Keratinocyte (primary cell): ENCODE measurements around the gene XK. TPM values are rescaled to one million over a fixed set of nuclear protein-coding genes. Genes with fewer than 3 reads are reported as not detected.

Source experiments
- DNase-seq: peaks from one replicate; pipeline ENCODE4 v3.0.0-alpha.2; 2011; ENCODE audit warnings: low read depth, missing footprints, low spot score
- FAIRE-seq: peaks from 2 replicates; lab custom pipeline; 2011; peaks lifted over from hg19 to GRCh38; lab: Jason Lieb, UNC
- H2AFZ ChIP-seq: 2 replicates; pipeline ENCODE4 v1.6.0; 2012; ENCODE audit warnings: low read length, control low read depth, inconsistent platforms; ENCODE audit not compliant: control insufficient read depth
- H3K27ac ChIP-seq: 2 replicates; pipeline ENCODE4 v1.5.1; 2011; ENCODE audit warnings: low read length; ENCODE audit not compliant: control insufficient read depth, insufficient read depth
- H3K27me3 ChIP-seq: 3 replicates; pipeline ENCODE4 v1.6.0; 2011; ENCODE audit warnings: low read length; ENCODE audit not compliant: control insufficient read depth, insufficient read depth; ENCODE audit errors: extremely low read depth
- H3K36me3 ChIP-seq, 2 experiments: 2 replicates in 1 of 2; 3 replicates in 1 of 2; pipeline ENCODE4 v1.5.1; 2011; ENCODE audit warnings: low read length in 2 of 2, mild to moderate bottlenecking in 1 of 2; ENCODE audit not compliant: control insufficient read depth in 2 of 2, insufficient read depth in 2 of 2; ENCODE audit errors: extremely low read depth in 1 of 2
- H3K4me1 ChIP-seq: 3 replicates; pipeline ENCODE4 v1.5.1; 2011; ENCODE audit warnings: low read length; ENCODE audit not compliant: control insufficient read depth, insufficient read depth; ENCODE audit errors: extremely low read depth
- H3K4me2 ChIP-seq: 3 replicates; pipeline ENCODE4 v1.6.0; 2011; ENCODE audit warnings: low read depth, low read length; ENCODE audit not compliant: control insufficient read depth, insufficient read depth; ENCODE audit errors: extremely low read depth
- H3K4me3 ChIP-seq, 3 experiments: fragments of 200-600 bp in 1 of 3; sonication (generic) in 1 of 3; 2 replicates in 2 of 3; 3 replicates in 1 of 3; pipeline ENCODE4 v1.5.1; 2011 to 2016; ENCODE audit warnings: low read length in 3 of 3, mild to moderate bottlenecking in 3 of 3, control low read depth in 2 of 3, inconsistent platforms in 1 of 3, low read depth in 1 of 3, mixed read lengths in 1 of 3, mixed run types in 1 of 3, moderate library complexity in 1 of 3; ENCODE audit not compliant: control insufficient read depth in 2 of 3, insufficient read depth in 2 of 3; ENCODE audit errors: extremely low read depth in 1 of 3
- H3K79me2 ChIP-seq: 2 replicates; pipeline ENCODE4 v1.6.0; 2012; ENCODE audit warnings: low read length; ENCODE audit not compliant: control insufficient read depth, insufficient read depth
- H3K9ac ChIP-seq: 3 replicates; pipeline ENCODE4 v1.6.0; 2011; ENCODE audit warnings: low read length; ENCODE audit not compliant: control insufficient read depth, insufficient read depth; ENCODE audit errors: extremely low read depth
- H3K9me1 ChIP-seq: 3 replicates; pipeline ENCODE4 v1.6.0; 2011; ENCODE audit warnings: low read length; ENCODE audit not compliant: control insufficient read depth, insufficient read depth; ENCODE audit errors: extremely low read depth
- H3K9me3 ChIP-seq: 2 replicates; pipeline ENCODE4 v1.5.1; 2012; ENCODE audit warnings: low read depth, low read length; ENCODE audit not compliant: control insufficient read depth
- H4K20me1 ChIP-seq: 3 replicates; pipeline ENCODE4 v1.6.0; 2011; ENCODE audit warnings: low read length; ENCODE audit not compliant: control insufficient read depth, insufficient read depth; ENCODE audit errors: extremely low read depth
- EZH2 ChIP-seq: IDR thresholded peaks from one replicate; pipeline ENCODE4 v1.6.1; 2012; ENCODE audit warnings: inconsistent platforms, mild to moderate bottlenecking, low read length, moderate library complexity
- dilution Hi-C: fragments of 300-500 bp; cut with MboI; formaldehyde crosslinking; loops from one replicate; pipeline ENCODE4 v1.7.0; 2020; ENCODE audit warnings: low sequenced_read_pairs; ENCODE audit not compliant: extremely low pct_ligation_motif_present
- polyA plus RNA-seq, 5 experiments: library from polyadenylated mRNA; depleted of rRNA in 3 of 5; stranded (reverse) in 3 of 5; stranded (forward) in 1 of 5; unstranded in 1 of 5; fragments of >200 nt; gene quantifications; 1 replicate in 1 of 5; 2 replicates in 3 of 5; 3 replicates in 1 of 5; pipeline versions ENCODE4 v1.2.1 to v1.2.3, GENCODE V29; 2011 to 2012; ENCODE audit warnings: missing spikeins in 2 of 5, low read depth in 1 of 5, low replicate concordance in 1 of 5
- TF ChIP-seq, protein P1 (sequence below), 3 experiments: IDR thresholded peaks in 1 of 3; conservative IDR thresholded peaks in 1 of 3; optimal IDR thresholded peaks in 1 of 3; 2 replicates in 2 of 3; 3 replicates in 1 of 3; pipeline versions ENCODE3 to v1.5.1; 2011; ENCODE audit warnings: low read length in 3 of 3, mild to moderate bottlenecking in 3 of 3, moderate library complexity in 2 of 3, control low read depth in 1 of 3, inconsistent platforms in 1 of 3; ENCODE audit not compliant: insufficient read depth in 2 of 3; ENCODE audit errors: extremely low read depth in 1 of 3

Gene XK
- polyA plus RNA-seq, 1 donor (not counting 4 experiments of a cell fraction or from before 2014, with no cell fraction given) = 0.17 TPM

DNA sequence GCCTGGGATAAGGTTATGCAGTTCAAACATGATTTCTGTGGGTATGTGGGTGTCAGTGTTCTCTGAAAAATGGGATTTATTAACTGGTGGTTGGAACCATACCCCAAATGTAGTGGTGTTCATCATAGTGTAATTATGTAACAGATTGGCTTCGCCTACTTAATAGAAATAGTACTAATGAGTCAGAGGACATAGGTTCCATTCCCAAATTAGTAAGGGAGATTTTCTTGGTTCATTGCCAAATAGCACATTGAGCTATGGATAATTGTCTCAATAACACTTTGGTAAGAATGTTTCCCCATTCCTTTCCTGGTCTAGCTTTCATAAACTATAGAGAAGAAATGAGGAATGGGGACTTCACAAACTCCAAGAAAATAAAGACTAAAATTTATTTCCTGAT is 73.8 kb downstream of the XK start:
- DNase-seq = no peak

DNA sequence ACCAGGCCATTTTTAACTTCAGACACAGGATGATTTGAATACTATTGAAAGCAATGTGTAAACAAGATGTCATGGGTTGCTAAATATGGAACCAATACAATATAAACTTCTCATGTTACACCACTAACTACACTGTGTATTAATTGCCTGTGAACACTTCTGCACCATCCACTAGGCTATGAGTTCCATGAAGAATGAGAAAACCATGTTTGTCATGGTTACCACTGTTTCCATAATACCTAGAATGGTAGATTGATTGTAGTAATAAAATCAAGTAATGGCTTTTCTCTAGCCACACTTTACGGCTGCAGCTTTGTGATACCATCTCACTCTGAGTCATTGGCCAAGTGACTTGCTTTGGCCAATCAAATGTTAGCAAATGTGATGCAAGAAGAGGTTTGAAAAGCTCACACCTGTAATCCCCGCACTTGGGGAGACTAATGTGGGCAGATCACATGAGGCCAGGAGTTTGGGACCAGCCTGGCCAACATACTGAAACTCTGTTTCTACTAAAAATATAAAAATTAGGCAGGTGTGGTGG is 74.4 kb downstream of the XK start:
- no peaks in the 10 kb centered on the region for H4K20me1 ChIP-seq
- no peak overlapping the region for H3K9ac ChIP-seq
- no peak overlapping the region for H2AFZ ChIP-seq
- H3K4me2 ChIP-seq = no peak overlapping the region
- no peaks in the 10 kb centered on the region for H3K79me2 ChIP-seq
- H3K9me3 ChIP-seq = no peaks in the 10 kb centered on the region
- no peaks in the 10 kb centered on the region for H3K36me3 ChIP-seq
- no peak overlapping the region for H3K27ac ChIP-seq
- H3K4me3 ChIP-seq = no peak overlapping the region
- peaks cover 6% of the 10 kb centered on the region for H3K4me1 ChIP-seq
- DNase-seq (no peak), FAIRE-seq (no peak)
- no peak for TF ChIP-seq EZH2
- TF ChIP-seq, protein P1, sequence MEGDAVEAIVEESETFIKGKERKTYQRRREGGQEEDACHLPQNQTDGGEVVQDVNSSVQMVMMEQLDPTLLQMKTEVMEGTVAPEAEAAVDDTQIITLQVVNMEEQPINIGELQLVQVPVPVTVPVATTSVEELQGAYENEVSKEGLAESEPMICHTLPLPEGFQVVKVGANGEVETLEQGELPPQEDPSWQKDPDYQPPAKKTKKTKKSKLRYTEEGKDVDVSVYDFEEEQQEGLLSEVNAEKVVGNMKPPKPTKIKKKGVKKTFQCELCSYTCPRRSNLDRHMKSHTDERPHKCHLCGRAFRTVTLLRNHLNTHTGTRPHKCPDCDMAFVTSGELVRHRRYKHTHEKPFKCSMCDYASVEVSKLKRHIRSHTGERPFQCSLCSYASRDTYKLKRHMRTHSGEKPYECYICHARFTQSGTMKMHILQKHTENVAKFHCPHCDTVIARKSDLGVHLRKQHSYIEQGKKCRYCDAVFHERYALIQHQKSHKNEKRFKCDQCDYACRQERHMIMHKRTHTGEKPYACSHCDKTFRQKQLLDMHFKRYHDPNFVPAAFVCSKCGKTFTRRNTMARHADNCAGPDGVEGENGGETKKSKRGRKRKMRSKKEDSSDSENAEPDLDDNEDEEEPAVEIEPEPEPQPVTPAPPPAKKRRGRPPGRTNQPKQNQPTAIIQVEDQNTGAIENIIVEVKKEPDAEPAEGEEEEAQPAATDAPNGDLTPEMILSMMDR (optimal IDR thresholded peaks at IDR 0.05 in 1 of 3, IDR thresholded peaks at IDR 0.05 in 1 of 3, conservative IDR thresholded peaks at IDR 0.05 in 1 of 3; ENCODE audit: extremely low read depth in 1 of 3, insufficient read depth in 2 of 3, low read length in 3 of 3) = no peak
- H3K27me3 ChIP-seq = no peaks in the 10 kb centered on the region
- dilution Hi-C loops = no loop called here
- no peaks in the 10 kb centered on the region for H3K9me1 ChIP-seq

More for the DNA sequence above, 73.8 kb downstream of the XK start:
- Histone ChIP-seq H3K9me1 (no peaks in the 10 kb centered on the region), H3K36me3 (no peaks in the 10 kb centered on the region), H4K20me1 (no peaks in the 10 kb centered on the region), H3K27ac (no peak overlapping the region), H3K4me2 (no peak overlapping the region), H3K4me3 (no peak overlapping the region), H3K9me3 (no peaks in the 10 kb centered on the region), H3K27me3 (no peaks in the 10 kb centered on the region), H3K9ac (no peak overlapping the region), H3K4me1 (peaks cover 6% of the 10 kb centered on the region), H3K79me2 (no peaks in the 10 kb centered on the region), H2AFZ (no peak overlapping the region)
- FAIRE-seq = no peak
- dilution Hi-C loops = no loop called here
- TF ChIP-seq, protein P1 (optimal IDR thresholded peaks at IDR 0.05 in 1 of 3, IDR thresholded peaks at IDR 0.05 in 1 of 3, conservative IDR thresholded peaks at IDR 0.05 in 1 of 3; ENCODE audit: extremely low read depth in 1 of 3, insufficient read depth in 2 of 3, low read length in 3 of 3) = no peak
- no peak for TF ChIP-seq EZH2
